Loucy (cell line): ENCODE measurements around the gene CEPT1.

Source experiments
- H2AFZ ChIP-seq: fragments of 200-600 bp; sonication (generic); 2 replicates; pipeline ENCODE4 v1.6.0; 2016; ENCODE audit warnings: antibody characterized with exemption, mild to moderate bottlenecking, low read length, moderate library complexity
- H3F3A ChIP-seq: fragments of 200-600 bp; 2 replicates; pipeline ENCODE4 v1.6.0; 2016; ENCODE audit warnings: antibody characterized with exemption, low read depth, mild to moderate bottlenecking
- H3K27me3 ChIP-seq: fragments of 200-600 bp; sonication (generic); 2 replicates; pipeline ENCODE4 v1.6.1; 2014; ENCODE audit warnings: low read length, mild to moderate bottlenecking; ENCODE audit not compliant: insufficient read depth, poor library complexity, severe bottlenecking
- H3K36me3 ChIP-seq: fragments of 200-600 bp; sonication (generic); 2 replicates; pipeline ENCODE4 v1.6.1; 2016; ENCODE audit warnings: low read length; ENCODE audit not compliant: insufficient read depth
- H3K4me1 ChIP-seq: fragments of 200-600 bp; sonication (generic); 2 replicates; pipeline ENCODE4 v1.5.1; 2014; ENCODE audit warnings: low read length, mild to moderate bottlenecking; ENCODE audit not compliant: insufficient read depth, poor library complexity, severe bottlenecking
- H3K4me2 ChIP-seq: fragments of 200-600 bp; sonication (generic); 2 replicates; pipeline ENCODE4 v1.6.0; 2014; ENCODE audit warnings: antibody characterized with exemption, low read length, low read depth, mild to moderate bottlenecking; ENCODE audit not compliant: poor library complexity, severe bottlenecking
- H3K4me3 ChIP-seq: fragments of 200-600 bp; sonication (generic); 2 replicates; pipeline ENCODE4 v1.5.1; 2014; ENCODE audit warnings: low read length, mild to moderate bottlenecking, mixed read lengths; ENCODE audit not compliant: poor library complexity, severe bottlenecking
- H3K79me2 ChIP-seq: fragments of 200-600 bp; sonication (generic); 2 replicates; pipeline ENCODE4 v1.6.1; 2014; ENCODE audit warnings: low read length; ENCODE audit not compliant: insufficient read depth
- H3K9ac ChIP-seq: fragments of 200-600 bp; sonication (generic); 2 replicates; pipeline ENCODE4 v1.6.0; 2014; ENCODE audit warnings: mild to moderate bottlenecking, low read depth, low read length, moderate library complexity; ENCODE audit not compliant: poor library complexity, severe bottlenecking
- H3K9me2 ChIP-seq: fragments of 200-600 bp; sonication (generic); replicated peaks from 2 replicates; pipeline ENCODE4 v1.6.1; 2016; ENCODE audit warnings: low read depth, low read length, mixed read lengths
- H3K9me3 ChIP-seq: fragments of 200-600 bp; sonication (generic); 2 replicates; pipeline ENCODE4 v1.6.1; 2014; ENCODE audit warnings: mild to moderate bottlenecking, antibody characterized with exemption, low read length, low read depth; ENCODE audit not compliant: insufficient read depth
- H4K20me1 ChIP-seq: fragments of 200-600 bp; sonication (generic); 2 replicates; pipeline ENCODE4 v1.6.0; 2014; ENCODE audit warnings: antibody characterized with exemption, low read length, mild to moderate bottlenecking; ENCODE audit not compliant: insufficient read depth, poor library complexity, severe bottlenecking
- CTCF ChIP-seq: fragments of 200-600 bp; sonication (generic); conservative IDR thresholded peaks from 2 replicates; pipeline ENCODE4 v1.5.1; 2014; ENCODE audit warnings: mild to moderate bottlenecking, antibody characterized with exemption, low read length
- EZH2phosphoT487 ChIP-seq: fragments of 200-600 bp; IDR thresholded peaks from 2 replicates; pipeline ENCODE4 v1.6.1; 2018; ENCODE audit warnings: antibody characterized with exemption, mild to moderate bottlenecking, moderate library complexity, borderline replicate concordance

CEPT1 gene

GRCh38 chr1:111225717-111226400, 85.8 kb downstream of the CEPT1 start:
- Histone ChIP-seq H3K4me3 (no peak overlapping the region), H2AFZ (peak overlapping the region; percentile 71), H3F3A (0 out of 2 replicates have a peak, but pooled peaks cover 6% of the 10 kb centered on the region), H3K9me3 (no peaks in the 10 kb centered on the region), H3K79me2 (no peaks in the 10 kb centered on the region), H3K9me2 (no peaks in the 10 kb centered on the region), H3K36me3 (no peaks in the 10 kb centered on the region), H3K9ac (peak overlapping the region; percentile 23), H4K20me1 (no peaks in the 10 kb centered on the region), H3K27me3 (no peaks in the 10 kb centered on the region), H3K4me1 (peaks cover 41% of the 10 kb centered on the region), H3K4me2 (no peak overlapping the region)
- TF ChIP-seq EZH2phosphoT487 (no peak), CTCF (no peak)

GRCh38 chr1:111227434-111227833, 87.4 kb downstream of the CEPT1 start, which contains the start of gene CHI3L2:
Gene CHI3L2 (plus strand): TSS chr1:111227713. CDS start chr1:111227730, 17 bp downstream.
- H3K9ac ChIP-seq: no peak within 1 kb of the TSS

GRCh38 chr1:111227851-111228747, 88.1 kb downstream of the CEPT1 start:
- Histone ChIP-seq H3K36me3 (no peaks in the 10 kb centered on the region), H3F3A (no peaks in the 10 kb centered on the region), H3K9ac (no peak overlapping the region), H4K20me1 (no peaks in the 10 kb centered on the region), H3K4me1 (peaks cover 21% of the 10 kb centered on the region), H3K9me2 (no peaks in the 10 kb centered on the region), H3K79me2 (no peaks in the 10 kb centered on the region), H2AFZ (no peak overlapping the region), H3K9me3 (no peaks in the 10 kb centered on the region), H3K4me2 (no peak overlapping the region), H3K4me3 (no peak overlapping the region), H3K27me3 (no peaks in the 10 kb centered on the region)
- no peak for TF ChIP-seq CTCF
- TF ChIP-seq EZH2phosphoT487: no peak

More at GRCh38 chr1:111227434-111227833, 87.4 kb downstream of the CEPT1 start, which contains the start of gene CHI3L2:
- no peaks in the 10 kb centered on the region for H3K79me2 ChIP-seq
- H3K4me2 ChIP-seq: no peak within 1 kb of the TSS
- 0 out of 2 replicates have a peak, but pooled peaks cover under 1% of the 10 kb centered on the region for H3F3A ChIP-seq
- H3K27me3 ChIP-seq: no peaks in the 10 kb centered on the region
- peaks cover 27% of the 10 kb centered on the region for H3K4me1 ChIP-seq
- H2AFZ ChIP-seq: no peak within 1 kb of the TSS
- H4K20me1 ChIP-seq: no peaks in the 10 kb centered on the region
- TF ChIP-seq EZH2phosphoT487 (no peak), CTCF (no peak)
- no peaks in the 10 kb centered on the region for H3K9me3 ChIP-seq
- H3K9me2 ChIP-seq: no peaks in the 10 kb centered on the region
- H3K36me3 ChIP-seq: no peaks in the 10 kb centered on the region
- no peak within 1 kb of the TSS for H3K4me3 ChIP-seq
